Smooth muscle cell (in vitro differentiated cells): ENCODE measurements around the gene HSP90AB1. TPM values are rescaled to one million over a fixed set of nuclear protein-coding genes. Genes with fewer than 3 reads are reported as not detected.
A peak's percentile ranks its signal among the peaks of the same experiment; 100 is the strongest.

Experiments used
- DNase-seq: peaks from one replicate; lab custom pipeline; 2025; ENCODE audit not compliant: unreplicated experiment; lab: John Stamatoyannopoulos, UW
- H2AFZ ChIP-seq: fragments of 200-600 bp; sonication (generic); 2 replicates; pipeline ENCODE4 v1.6.0; 2016; ENCODE audit warnings: antibody characterized with exemption, low read depth, mild to moderate bottlenecking
- H3F3A ChIP-seq: fragments of 200-600 bp; sonication (generic); 2 replicates; pipeline ENCODE4 v1.6.0; 2017; ENCODE audit warnings: antibody characterized with exemption, low read depth
- H3K27ac ChIP-seq: fragments of 200-600 bp; sonication (generic); 2 replicates; pipeline ENCODE4 v1.5.1; 2016; ENCODE audit warnings: low read depth, mild to moderate bottlenecking
- H3K27me3 ChIP-seq: fragments of 200-600 bp; sonication (generic); 2 replicates; pipeline ENCODE4 v1.6.1; 2016; ENCODE audit warnings: low read depth, mild to moderate bottlenecking
- H3K36me3 ChIP-seq: fragments of 200-600 bp; sonication (generic); 2 replicates; pipeline ENCODE4 v1.5.1; 2016; ENCODE audit warnings: low read depth
- H3K4me1 ChIP-seq: fragments of 200-600 bp; sonication (generic); 2 replicates; pipeline ENCODE4 v1.5.1; 2016; ENCODE audit warnings: low read depth
- H3K4me2 ChIP-seq: fragments of 200-600 bp; sonication (generic); 2 replicates; pipeline ENCODE4 v1.6.0; 2016; ENCODE audit warnings: mild to moderate bottlenecking
- H3K4me3 ChIP-seq: fragments of 200-600 bp; sonication (generic); 2 replicates; pipeline ENCODE4 v1.5.1; 2016; ENCODE audit warnings: mild to moderate bottlenecking
- H3K79me2 ChIP-seq: fragments of 200-600 bp; sonication (generic); 2 replicates; pipeline ENCODE4 v1.6.0; 2016; ENCODE audit warnings: low read depth, mild to moderate bottlenecking
- H3K9ac ChIP-seq: fragments of 200-600 bp; sonication (generic); 2 replicates; pipeline ENCODE4 v1.6.0; 2016; ENCODE audit warnings: low read depth
- H3K9me3 ChIP-seq: fragments of 200-600 bp; sonication (generic); replicated peaks from 2 replicates; pipeline ENCODE4 v1.5.1; 2016; ENCODE audit warnings: low read depth
- H4K20me1 ChIP-seq: fragments of 200-600 bp; sonication (generic); 2 replicates; pipeline ENCODE4 v1.6.0; 2016; ENCODE audit warnings: low read depth
- WGBS: methylation state at CpG from one replicate; pipeline ENCODE4 v1.1.7; 2016; ENCODE audit warnings: low lambda C conversion rate; 5-methylcytosine and 5-hydroxymethylcytosine counted together
- polyA plus RNA-seq: library from polyadenylated mRNA; unstranded; fragments of >200 nt; fragmentation: Nextera tagmentation; extraction: Ambion mirVana; gene quantifications from 2 replicates; pipeline ENCODE4 v1.2.1, GENCODE V29; 2016
- total RNA-seq: library from RNA; depleted of rRNA; stranded (reverse); fragments of >200 nt; gene quantifications from 2 replicates; pipeline ENCODE4 v1.2.3, GENCODE V29; 2014
- TF ChIP-seq, protein P1 (sequence below): fragments of 200-600 bp; sonication (generic); IDR thresholded peaks from 2 replicates; pipeline ENCODE4 v1.5.1; 2017; ENCODE audit warnings: borderline replicate concordance, mild to moderate bottlenecking, antibody characterized with exemption; ENCODE audit not compliant: insufficient read depth, poor library complexity, severe bottlenecking

The HSP90AB1 gene
- total and polyA plus RNA-seq, 2 experiments from 2014 or later: 408 to 736 TPM

DNA sequence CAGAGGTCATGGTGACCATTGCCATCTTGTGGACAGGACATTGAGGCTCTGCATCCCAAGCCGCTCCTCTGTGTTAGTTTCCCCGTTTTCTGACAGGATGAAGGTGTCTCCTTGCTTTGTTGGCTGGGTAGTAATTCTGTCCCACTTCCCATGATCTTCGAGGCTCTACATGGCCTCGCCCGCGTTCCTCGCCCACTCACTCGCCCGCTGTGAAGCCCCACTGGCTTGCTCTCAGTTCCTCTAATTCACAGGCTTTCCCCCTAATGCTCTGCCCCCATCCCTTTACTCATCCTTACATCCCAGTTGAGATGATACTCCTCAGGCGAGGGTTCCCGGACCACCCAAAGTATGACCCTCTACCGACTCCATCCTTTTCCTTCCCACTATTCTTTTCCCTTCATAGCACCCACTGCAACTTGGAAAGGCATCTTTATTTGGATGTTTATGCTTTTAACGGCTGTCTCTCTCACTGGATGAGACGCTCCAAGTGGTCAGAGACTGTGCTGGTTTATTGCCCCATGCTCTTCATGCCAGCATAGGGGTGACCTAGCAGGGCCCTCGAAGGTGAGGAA is 10.9 kb downstream of the HSP90AB1 start:
- H3K79me2 ChIP-seq: peaks cover 24% of the 10 kb centered on the region
- peaks cover 5% of the 10 kb centered on the region for H3K36me3 ChIP-seq
- no peak overlapping the region for H2AFZ ChIP-seq
- peak overlapping the region; percentile 80 for H3K27ac ChIP-seq
- peaks cover 13% of the 10 kb centered on the region for H3K4me1 ChIP-seq
- H3K9ac ChIP-seq: peak overlapping the region; percentile 54
- WGBS: 37% methylated on average over 15 of the region's 15 CpGs
- H3K27me3 ChIP-seq: no peaks in the 10 kb centered on the region
- H3K9me3 ChIP-seq: no peaks in the 10 kb centered on the region
- H3K4me3 ChIP-seq: peak overlapping the region; percentile 100
- peak overlapping the region; percentile 100 for H3K4me2 ChIP-seq
- TF ChIP-seq, protein P1, sequence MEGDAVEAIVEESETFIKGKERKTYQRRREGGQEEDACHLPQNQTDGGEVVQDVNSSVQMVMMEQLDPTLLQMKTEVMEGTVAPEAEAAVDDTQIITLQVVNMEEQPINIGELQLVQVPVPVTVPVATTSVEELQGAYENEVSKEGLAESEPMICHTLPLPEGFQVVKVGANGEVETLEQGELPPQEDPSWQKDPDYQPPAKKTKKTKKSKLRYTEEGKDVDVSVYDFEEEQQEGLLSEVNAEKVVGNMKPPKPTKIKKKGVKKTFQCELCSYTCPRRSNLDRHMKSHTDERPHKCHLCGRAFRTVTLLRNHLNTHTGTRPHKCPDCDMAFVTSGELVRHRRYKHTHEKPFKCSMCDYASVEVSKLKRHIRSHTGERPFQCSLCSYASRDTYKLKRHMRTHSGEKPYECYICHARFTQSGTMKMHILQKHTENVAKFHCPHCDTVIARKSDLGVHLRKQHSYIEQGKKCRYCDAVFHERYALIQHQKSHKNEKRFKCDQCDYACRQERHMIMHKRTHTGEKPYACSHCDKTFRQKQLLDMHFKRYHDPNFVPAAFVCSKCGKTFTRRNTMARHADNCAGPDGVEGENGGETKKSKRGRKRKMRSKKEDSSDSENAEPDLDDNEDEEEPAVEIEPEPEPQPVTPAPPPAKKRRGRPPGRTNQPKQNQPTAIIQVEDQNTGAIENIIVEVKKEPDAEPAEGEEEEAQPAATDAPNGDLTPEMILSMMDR: no peak
- peaks cover 38% of the 10 kb centered on the region for H4K20me1 ChIP-seq
- peaks cover 32% of the 10 kb centered on the region for H3F3A ChIP-seq
- DNase-seq: no peak

DNA sequence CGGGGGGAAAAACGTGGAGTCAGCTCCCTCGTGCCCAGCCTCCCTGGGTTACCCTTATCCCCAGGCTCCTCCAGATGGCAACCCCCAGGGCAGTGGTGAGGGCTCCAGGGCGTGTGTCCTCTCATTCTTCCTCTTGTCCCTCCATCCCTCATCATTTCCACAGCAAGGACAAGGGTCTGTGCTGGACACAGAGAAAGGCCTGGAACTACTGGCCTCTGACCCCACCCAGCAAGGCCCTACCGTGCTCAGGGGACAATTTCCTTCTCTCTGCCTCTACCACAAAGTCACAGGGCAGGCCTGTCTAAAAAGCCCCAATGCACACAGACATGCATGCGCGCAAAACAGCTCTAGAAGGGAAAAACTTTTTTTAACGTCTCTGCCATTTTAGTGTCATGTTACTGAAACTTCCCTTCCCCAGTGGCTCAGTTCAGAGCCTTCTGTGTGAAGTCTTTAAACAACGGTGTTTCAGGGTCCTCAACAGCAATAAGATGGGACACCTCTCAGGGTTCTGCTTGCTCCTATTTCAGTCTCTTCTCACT is 11.5 kb downstream of the HSP90AB1 start:
- 89% methylated on average over 9 of the region's 9 CpGs for WGBS
- DNase-seq: no peak

DNA sequence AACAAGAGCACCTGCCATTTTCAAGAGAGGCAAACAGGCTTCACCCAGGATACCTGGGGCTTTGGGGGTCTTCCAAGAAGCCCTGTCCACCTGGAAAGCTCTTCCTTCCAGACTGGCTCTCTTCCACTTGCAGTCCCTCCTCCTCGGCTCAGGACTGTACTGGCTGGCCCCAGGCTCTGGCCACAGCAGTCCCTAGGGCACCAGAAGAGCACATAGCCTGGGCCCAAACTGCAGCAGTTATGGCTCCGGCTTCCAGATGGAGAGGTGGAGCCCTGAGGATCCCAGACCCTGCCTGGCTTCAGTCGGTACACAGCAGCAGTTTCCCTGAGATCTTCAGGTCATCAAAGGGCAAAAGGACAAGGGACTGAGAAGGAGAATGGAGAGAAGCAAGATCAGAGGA is 12.0 kb downstream of the HSP90AB1 start:
- no peak overlapping the region for H3K4me3 ChIP-seq
- no peak overlapping the region for H3K9ac ChIP-seq
- TF ChIP-seq, protein P1: no peak
- H3K79me2 ChIP-seq: peaks cover 29% of the 10 kb centered on the region
- H2AFZ ChIP-seq: no peak overlapping the region
- H3K9me3 ChIP-seq: no peaks in the 10 kb centered on the region
- WGBS: 100% methylated on average over 3 of the region's 3 CpGs
- no peaks in the 10 kb centered on the region for H3K36me3 ChIP-seq
- peaks cover 25% of the 10 kb centered on the region for H3F3A ChIP-seq
- H3K27ac ChIP-seq: no peak overlapping the region
- DNase-seq: no peak
- peaks cover 32% of the 10 kb centered on the region for H4K20me1 ChIP-seq
- H3K4me1 ChIP-seq: peaks cover 23% of the 10 kb centered on the region
- H3K4me2 ChIP-seq: no peak overlapping the region
- no peaks in the 10 kb centered on the region for H3K27me3 ChIP-seq

More for the DNA sequence above, 11.5 kb downstream of the HSP90AB1 start:
- Histone ChIP-seq H4K20me1 (peaks cover 33% of the 10 kb centered on the region), H3K79me2 (peaks cover 24% of the 10 kb centered on the region), H3K9me3 (no peaks in the 10 kb centered on the region), H3K9ac (no peak overlapping the region), H2AFZ (no peak overlapping the region), H3K4me2 (no peak overlapping the region), H3K27ac (no peak overlapping the region), H3K4me3 (no peak overlapping the region), H3K36me3 (no peaks in the 10 kb centered on the region), H3K4me1 (peaks cover 18% of the 10 kb centered on the region), H3K27me3 (no peaks in the 10 kb centered on the region), H3F3A (peaks cover 27% of the 10 kb centered on the region)
- TF ChIP-seq, protein P1: no peak

DNA sequence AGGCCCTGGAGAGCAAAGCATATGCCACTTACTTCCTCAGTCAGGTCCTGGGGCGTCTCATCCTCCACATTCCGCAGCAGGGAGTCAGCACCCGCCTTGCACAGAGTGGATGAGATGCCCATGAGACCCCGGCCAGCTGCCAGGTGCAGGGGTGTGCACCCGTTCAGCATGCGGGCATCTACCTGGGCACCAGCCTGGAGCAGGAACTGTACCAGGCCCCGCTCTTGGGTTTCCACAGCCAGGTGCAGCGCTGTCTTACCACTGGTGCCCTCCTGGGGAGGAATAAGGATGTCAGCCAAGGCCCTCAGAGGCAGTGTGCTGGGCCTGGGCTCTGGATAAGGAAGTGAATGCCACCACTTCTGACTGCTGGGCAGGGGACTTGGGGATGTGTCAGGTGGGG is 13.1 kb downstream of the HSP90AB1 start:
- Histone ChIP-seq H3K4me2 (no peak overlapping the region), H3K4me1 (peaks cover 32% of the 10 kb centered on the region), H3K27ac (no peak overlapping the region), H3K79me2 (peaks cover 28% of the 10 kb centered on the region), H3K9me3 (no peaks in the 10 kb centered on the region), H3F3A (peaks cover 16% of the 10 kb centered on the region), H3K9ac (no peak overlapping the region), H3K27me3 (no peaks in the 10 kb centered on the region), H4K20me1 (peaks cover 30% of the 10 kb centered on the region), H3K4me3 (no peak overlapping the region), H3K36me3 (no peaks in the 10 kb centered on the region), H2AFZ (no peak overlapping the region)
- DNase-seq: no peak
- WGBS: 96% methylated on average over 8 of the region's 8 CpGs
- TF ChIP-seq, protein P1: no peak
